Measurements from ENCODE around the gene ROBO3. TPM values are rescaled to one million over a fixed set of nuclear protein-coding genes. Genes with fewer than 3 reads are reported as not detected.

Gene ROBO3, protein sequence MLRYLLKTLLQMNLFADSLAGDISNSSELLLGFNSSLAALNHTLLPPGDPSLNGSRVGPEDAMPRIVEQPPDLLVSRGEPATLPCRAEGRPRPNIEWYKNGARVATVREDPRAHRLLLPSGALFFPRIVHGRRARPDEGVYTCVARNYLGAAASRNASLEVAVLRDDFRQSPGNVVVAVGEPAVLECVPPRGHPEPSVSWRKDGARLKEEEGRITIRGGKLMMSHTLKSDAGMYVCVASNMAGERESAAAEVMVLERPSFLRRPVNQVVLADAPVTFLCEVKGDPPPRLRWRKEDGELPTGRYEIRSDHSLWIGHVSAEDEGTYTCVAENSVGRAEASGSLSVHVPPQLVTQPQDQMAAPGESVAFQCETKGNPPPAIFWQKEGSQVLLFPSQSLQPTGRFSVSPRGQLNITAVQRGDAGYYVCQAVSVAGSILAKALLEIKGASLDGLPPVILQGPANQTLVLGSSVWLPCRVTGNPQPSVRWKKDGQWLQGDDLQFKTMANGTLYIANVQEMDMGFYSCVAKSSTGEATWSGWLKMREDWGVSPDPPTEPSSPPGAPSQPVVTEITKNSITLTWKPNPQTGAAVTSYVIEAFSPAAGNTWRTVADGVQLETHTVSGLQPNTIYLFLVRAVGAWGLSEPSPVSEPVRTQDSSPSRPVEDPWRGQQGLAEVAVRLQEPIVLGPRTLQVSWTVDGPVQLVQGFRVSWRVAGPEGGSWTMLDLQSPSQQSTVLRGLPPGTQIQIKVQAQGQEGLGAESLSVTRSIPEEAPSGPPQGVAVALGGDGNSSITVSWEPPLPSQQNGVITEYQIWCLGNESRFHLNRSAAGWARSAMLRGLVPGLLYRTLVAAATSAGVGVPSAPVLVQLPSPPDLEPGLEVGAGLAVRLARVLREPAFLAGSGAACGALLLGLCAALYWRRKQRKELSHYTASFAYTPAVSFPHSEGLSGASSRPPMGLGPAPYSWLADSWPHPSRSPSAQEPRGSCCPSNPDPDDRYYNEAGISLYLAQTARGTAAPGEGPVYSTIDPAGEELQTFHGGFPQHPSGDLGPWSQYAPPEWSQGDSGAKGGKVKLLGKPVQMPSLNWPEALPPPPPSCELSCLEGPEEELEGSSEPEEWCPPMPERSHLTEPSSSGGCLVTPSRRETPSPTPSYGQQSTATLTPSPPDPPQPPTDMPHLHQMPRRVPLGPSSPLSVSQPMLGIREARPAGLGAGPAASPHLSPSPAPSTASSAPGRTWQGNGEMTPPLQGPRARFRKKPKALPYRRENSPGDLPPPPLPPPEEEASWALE (N-terminal part only)
- 27.4 TPM for total RNA-seq

DNA sequence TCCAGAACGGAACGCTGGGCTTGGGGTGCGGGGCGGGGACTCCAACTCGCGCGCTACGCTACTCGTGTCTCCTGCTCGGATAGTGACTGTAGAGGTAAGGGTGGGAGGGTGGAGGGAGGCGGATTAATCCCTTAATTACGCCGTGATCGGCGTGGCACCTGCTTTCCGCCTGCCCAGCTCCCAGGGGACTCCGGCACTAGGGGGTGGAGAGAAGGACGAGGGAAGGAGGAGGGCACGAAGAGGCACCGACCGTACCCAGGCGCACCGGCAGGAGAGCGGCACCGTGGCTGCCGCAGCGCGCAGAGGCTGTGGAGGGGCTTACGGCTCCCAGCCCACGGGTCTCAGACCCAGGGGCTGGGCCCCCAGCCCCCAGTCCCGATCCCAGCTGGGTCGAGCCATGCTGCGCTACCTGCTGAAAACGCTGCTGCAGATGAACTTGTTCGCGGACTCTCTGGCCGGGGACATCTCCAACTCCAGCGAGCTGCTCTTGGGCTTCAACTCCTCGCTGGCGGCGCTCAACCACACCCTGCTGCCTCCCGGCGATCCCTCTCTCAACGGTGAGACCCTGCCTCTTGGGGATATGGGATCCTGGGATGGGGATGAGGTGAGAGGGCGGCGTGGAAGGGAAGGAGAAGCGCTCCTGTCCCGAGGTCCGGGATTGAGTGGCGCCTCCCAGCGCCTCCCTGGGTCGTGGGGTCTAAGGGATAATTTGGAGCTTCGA, at the start of gene ROBO3:
Gene ROBO3, plus strand, starts transcription at position 252 of the 721 bp plus-strand sequence. Its CDS starts 146 bp downstream, at position 398.
- DNase-seq (ENCODE audit: low spot score): no peak

DNA sequence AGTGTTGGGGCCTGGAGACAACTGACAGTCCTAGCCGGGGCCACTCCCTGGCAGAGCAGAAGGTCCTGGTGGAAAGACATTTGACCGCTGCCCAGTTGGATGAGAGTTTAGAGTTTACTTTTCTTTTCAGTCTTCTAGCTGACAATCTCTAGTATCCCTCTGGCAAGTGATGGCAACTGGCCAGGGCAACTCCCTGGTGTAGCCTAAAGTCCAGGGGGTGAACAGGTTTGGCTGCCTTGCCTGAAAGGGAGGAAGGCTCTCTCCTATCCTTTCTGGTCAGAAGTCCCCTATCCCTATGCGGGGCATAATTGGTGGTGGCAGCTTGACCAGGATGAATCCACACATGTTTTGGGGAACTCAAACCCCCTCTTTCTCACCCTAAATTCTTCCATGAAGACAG, 48.2 kb upstream of the ROBO3 start:
- DNase-seq (ENCODE audit: low spot score): no peak

DNA sequence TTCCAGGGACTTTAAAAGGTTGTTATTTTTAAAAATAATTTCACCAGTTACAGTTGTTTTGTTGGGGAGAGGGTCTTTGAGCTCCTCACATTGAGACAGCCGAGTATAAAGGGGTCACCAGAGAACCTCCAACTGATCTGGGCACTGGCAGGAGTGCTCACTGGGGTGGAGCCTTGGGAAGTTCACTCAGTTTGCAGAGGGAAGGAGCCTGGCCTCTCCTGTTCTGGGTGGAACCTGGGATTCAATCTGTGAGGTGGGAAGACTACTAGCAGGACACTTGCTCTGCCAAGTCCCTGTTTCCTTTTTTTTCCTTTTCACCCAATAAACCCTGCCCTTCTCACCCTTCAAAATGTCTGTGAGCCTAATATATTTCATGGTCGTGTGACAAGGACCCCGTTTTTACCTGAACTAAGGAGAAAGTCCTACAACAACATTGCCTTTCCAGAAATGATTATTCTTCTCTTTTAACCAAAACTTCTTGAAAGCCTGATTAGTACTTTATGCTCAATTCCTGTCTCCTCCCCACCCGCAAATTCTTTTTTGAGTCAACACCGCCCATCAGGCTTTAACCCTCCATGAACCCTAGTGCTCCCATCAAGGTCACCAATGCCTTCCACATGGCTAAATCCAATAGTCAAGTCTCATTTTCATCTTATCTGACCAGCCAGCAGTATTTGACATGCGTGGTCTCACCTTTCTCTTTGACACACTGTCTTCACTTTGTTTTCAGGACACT, 43.1 kb upstream of the ROBO3 start:
- no peak for DNase-seq (ENCODE audit: low spot score)

DNA sequence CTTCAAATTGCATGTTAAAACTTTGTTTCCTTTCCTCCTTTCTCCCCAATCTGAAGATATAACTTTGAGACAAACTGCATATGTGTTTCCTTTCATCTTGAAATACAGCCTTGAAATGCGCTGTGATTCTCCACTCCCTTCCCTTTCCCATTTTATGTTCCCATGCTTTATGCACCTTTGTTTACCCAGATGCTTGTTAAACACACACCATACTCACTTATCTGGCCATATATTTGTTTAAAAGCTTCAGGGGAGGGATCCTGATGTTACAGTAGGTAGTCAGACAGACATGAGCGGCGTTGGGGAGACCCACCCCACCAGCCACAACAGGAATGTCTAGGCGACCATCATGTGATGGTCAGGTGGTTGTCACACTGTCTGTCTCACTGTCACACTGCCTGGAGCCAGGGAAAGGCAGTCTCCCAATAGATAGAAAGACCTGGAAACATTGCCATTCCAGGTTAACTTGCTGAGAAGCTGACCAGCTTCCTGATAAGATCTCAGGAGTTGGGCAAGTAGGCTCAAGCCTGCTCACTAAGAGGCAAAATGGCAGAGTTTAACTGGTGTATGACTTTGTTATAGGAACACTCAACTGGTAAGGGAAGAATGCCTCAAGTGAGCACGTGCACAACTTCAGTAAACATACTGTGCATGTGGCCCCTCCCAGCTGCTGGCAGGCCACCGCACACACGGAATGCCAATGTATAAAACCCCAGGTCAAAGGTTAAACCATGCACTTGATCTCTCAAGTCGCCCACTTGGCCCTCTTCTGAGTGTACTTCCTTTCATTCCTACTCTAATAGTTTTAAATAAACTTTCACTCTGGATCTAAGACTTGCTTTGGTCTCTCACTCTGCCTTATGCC, 41.5 kb upstream of the ROBO3 start:
- no peak for DNase-seq (ENCODE audit: low spot score)

DNA sequence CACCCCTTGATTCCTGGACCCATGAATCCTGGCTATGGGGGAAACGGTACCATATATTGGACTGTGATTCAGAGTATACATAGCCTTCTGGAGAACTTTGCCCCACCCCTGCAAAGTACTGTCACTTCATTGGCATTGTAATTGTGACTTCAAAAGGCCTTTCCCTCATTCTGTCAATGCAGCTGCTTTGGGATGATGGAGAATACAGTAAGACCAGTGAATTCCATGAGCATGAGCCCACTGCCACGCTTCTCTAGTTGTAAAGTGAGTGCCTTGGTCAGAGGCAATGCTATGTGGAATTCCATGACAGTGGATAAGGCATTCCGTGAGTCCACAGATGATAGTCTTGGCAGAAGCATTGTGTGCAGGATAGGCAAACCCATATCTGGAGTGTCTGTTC, 39.4 kb upstream of the ROBO3 start:
- no peak for DNase-seq (ENCODE audit: low spot score)

DNA sequence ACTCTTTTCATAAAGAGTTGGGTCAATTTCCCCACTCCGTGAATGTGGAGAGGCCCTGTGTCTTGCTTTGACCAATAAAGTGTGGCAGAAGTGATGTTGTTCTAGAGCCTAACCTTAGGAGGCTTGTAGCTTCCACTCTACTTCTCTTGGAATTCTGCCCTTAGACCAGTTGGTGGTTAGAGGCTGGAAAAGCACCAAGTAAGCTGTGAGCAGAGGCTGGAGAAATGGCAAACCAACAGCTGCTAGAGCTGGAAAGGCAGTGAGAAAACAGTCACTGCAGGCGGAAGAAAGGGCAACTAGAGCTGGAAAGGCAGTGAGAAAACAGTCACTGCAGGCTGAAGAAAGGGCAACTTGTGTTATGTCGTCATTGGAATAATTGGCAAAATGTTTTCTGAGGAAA, 35.2 kb upstream of the ROBO3 start:
- no peak for DNase-seq (ENCODE audit: low spot score)

DNA sequence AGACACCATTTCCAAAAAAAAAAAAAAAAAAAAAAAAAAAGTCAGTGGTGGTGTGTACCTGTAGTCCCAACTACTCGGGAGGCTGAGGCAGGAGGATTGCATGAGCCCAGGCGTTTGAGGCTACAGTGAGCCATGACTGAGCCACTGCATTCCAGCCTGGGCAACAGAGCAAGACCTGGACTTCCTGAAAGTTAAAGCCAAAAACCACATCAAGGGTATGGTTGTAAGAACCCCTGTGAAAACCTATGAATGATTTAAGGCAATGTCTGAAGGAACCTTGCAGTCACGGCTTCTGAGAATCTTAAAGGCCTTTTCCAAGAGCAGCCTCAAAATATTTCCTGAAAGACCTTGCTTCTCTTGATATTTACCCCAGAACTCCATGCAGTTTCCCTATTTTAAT, 34.5 kb upstream of the ROBO3 start:
- no peak for DNase-seq (ENCODE audit: low spot score)

DNA sequence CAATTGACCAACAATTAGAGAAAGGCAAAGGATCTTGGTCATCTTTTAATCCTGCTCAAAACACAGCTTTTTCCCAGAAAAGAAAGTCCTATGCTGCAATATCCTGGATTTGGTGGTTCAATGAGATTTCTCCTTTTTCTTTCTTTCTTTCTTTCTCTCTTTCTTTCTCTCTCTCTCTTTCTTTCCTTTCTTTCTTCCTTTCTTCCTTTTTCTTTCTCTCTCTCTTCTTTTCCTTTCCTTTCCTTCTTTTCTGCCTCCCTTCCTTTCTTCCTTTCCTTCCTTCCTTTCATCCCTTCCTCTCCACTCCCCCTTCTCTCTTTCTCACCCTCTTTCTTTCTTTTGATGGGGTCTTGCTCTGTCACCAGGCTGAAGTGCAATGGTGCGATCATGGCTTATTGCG, 33.3 kb upstream of the ROBO3 start:
- DNase-seq (ENCODE audit: low spot score): no peak

DNA sequence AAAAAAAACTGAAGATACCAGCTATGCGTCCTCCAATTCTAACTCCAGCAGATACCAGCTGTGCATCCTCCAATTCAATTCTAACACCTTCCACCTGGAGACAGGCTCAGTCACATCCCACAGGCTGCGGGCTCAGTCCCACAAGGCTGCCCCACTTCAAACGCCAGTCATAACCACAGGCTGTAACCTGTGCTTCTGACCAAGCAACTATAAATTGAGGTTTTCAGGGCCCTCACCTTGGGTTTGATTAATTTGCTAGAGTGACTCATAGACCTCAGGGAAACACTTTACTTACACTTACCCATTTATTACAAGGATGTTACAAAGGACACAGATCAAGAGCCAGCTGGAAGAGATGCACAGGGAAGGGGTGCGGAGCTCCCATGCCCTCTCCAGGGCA, 32.7 kb upstream of the ROBO3 start:
- no peak for DNase-seq (ENCODE audit: low spot score)

DNA sequence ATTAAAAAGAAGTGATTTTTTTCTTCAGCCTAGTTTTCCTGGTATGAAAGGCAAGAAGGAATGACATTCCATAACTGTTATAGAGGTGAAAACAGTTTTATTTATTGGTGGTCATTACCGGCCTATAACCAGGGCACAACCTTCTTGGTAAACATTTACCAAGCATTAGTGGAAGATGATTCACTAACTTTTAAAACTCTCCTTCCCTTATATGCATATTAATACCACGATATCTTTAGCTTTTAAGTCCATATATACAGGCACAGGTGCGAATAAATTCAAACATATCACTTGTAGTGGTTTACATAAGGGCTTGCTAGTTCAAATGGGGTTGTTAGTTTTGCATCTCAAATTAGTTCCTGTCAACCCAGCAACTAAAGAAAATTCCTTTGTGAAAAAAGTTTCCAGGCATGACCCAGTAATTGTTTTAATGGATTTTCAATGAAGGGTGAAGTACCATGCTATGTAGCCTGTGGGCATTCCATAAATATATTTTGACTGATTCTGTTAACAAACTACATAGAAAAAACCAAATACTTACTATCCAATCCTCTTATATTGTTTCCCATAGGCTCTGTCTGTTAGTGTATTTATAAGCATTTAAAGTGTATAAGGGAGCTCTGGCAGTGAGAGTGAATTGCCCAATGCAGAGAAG, 30.6 kb upstream of the ROBO3 start:
- no peak for DNase-seq (ENCODE audit: low spot score)

DNA sequence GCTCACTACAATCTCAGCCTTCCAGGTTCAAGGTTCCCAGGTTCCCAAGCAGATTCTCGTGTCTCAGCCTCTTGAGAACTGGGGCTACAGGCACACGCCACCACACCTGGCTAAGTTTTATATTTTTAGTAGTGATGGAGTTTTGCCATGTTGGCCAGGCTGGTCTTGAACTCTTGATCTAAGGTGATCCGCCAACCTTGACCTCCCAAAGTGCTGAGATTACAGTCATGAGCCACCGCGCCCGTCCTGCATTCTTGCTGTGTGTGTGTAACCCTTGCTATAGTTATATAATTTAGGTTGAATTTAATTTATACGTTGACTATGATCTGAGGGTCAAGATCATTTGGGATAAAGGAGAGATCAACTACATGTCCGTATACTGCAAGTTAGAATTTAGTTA, 29.3 kb upstream of the ROBO3 start:
- DNase-seq (ENCODE audit: low spot score): no peak

DNA sequence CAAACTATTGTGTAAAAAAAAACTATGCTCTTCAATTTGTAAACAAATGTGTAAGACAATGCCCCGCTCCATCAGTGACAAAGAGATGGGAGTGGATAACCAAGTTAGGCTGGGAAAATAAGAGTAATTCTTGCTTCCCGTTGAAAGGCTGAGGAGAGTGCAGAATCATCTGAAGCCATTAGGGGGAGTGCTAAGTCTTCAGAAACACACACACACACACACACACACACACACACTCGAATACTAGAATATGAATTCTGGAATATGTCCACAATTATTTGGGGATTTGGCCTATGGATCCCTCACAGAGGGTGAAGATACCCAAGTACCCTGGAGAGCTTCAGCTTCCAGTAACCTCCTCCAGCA, 27.8 kb upstream of the ROBO3 start:
- no peak for DNase-seq (ENCODE audit: low spot score)

DNA sequence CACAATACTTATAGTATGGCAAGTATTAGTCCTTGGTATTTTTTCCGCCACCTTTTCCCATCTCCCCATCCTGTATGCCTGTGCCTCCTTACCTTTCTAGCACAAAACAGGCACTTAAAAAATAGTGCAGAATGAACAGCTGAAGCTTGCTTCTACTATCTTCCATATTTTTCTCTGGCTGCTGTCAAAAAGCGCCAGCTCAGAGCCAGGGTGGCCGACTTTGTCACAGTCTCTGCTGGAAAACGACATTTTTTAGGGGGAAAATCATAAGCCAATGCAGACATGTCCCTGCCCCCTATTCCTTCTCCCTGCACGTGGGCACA, 26.5 kb upstream of the ROBO3 start:
- no peak for DNase-seq (ENCODE audit: low spot score)

DNA sequence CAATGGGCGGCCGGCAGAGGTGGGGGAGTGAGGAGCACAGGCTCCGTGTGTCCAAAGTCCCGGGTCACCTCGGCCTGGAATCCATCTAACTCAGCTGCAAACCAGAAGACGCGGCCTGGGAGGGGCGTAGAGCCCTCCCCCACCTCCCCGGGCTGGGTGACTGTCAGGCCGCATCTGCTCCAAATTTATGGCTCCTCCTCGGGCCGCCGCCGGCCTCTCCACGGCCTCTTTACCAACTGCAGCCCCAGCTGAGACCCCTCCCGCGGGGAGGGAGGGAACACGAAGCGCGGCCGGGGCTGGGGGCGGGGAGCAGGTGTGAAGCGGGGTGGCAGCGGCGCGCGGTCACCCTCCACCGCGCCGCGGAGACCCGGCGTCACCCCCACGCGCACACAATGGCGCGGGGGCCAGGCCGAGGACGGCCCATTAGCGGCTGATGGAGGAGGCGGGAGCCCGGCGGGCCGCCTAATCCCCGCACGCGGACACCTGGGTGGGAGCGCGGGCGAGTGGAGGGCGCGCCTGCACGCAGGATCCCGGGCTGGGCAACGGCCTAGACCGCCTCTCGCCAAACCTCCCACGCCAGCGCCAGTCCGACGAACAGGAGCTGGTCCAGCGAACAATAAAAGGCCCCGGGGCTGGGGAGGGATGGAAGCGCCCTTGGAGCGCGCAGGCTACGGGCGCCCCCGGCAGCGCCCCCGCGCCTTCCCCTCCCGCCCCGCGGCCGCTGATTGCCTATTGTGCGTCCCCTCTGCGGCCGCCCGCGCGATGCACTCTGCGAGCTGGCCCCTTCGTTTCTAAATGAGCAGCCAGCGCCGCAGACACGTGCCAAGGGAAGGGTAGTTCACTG, 25.9 kb upstream of the ROBO3 start:
- no peak for DNase-seq (ENCODE audit: low spot score)

DNA sequence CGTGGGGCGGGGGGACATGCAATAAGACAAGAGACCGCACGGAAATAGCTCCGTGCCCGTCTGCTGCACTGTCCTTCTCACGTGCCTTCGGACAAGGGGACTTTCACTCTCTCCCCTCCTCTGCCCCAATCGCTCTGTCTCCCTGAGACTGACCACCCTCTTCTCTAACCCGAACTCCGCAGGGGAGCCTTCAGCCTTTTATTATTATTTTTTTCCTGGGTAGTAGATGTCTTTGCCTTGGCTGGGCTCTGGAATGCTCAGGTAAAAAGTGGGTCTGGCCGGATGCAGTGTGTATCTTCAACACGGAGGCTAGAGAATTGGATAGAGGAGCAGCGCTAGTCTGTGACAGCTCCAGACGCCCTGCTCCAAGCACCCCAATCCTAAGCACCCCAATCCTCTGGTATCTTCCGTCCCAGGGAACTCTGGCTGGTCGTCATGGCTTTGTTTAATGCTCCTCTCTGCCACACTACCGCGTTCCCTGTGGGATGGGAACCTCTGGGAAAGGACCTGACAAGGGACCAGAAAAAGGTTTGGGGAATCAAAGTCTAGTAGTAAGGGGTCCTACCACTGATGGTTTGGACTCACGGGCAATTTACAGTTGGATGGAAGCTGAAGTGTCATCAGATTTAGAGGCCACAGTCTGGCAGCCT, 25.1 kb upstream of the ROBO3 start:
- no peak for DNase-seq (ENCODE audit: low spot score)

DNA sequence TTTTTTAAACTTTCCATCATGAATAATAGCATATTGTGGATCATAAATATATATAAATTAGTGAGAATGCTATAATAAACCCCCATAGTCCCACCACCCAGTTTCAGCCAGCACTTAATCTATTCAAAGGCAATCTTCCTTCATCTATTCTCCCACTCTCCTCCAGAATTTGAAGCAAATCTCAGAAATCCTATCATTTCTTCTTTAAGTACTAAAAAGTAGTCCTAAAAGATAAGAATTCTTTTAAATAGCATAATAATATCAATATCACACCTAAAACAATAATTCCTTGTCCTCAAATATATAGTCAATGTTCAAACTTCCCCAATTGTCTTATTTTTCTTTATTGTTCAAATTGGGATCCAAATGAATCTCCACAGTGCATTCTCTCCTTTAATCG, 24.6 kb upstream of the ROBO3 start:
- no peak for DNase-seq (ENCODE audit: low spot score)

DNA sequence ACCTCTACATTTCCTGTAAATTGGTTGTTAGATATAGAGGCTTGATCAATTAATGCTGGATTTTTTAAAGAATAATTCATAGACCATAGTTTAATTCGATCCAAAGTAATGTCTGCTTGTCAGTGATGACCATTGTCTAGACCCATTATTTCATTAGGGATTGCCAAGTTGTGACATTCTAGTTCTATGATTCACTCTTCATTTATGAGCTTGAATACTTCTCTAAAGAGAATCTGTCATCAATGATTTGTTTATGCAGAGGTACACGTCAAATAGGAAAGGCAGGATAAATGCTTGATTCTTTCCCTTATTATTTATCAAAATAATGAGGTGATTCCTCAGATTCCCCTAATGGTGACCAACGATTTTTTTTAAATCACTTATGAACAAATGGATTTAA, 24.0 kb upstream of the ROBO3 start:
- no peak for DNase-seq (ENCODE audit: low spot score)

DNA sequence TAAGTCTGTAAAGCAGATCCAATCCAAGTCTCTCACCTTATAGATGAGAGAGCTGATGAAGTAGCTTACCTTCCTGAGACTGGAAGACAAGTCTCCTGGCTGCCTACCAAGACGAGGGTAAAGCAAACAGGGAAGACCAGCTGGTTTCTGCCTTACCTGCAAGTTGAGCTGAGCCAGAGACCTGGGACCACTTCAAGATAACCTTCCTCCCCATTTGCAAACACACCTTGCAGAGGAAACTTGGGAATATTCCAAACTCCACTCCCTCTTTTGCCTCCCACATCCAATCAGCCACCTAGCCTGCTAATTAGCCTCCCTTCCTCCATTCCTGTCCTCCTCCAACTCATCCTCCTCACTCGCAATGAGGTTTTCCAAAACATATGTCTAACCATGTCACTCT, 23.4 kb upstream of the ROBO3 start:
- DNase-seq (ENCODE audit: low spot score): no peak

All from ureter (tissue), 1 donor.